ENCODE measurements around the gene C3AR1.

DNA sequence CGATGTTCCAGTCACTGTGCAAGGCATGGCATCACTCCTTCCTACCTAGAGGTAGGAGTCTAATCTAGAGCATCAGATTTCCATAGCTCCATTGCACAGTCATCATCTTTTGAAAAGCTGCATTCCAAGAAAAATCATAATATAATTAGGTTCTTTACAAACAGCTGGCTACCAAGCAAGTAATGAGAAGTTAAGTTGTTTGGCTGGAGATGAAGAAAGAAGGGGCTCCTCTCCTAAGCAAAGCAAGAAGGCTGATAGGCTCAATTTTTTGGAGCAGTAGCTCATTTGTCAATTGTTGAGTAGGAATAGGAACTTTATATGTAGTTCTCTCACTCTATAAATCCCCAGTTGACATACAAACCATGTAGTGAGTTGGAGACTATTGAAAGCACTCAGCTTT, 25.4 kb downstream of the C3AR1 start:
- TF ChIP-seq, protein P1, sequence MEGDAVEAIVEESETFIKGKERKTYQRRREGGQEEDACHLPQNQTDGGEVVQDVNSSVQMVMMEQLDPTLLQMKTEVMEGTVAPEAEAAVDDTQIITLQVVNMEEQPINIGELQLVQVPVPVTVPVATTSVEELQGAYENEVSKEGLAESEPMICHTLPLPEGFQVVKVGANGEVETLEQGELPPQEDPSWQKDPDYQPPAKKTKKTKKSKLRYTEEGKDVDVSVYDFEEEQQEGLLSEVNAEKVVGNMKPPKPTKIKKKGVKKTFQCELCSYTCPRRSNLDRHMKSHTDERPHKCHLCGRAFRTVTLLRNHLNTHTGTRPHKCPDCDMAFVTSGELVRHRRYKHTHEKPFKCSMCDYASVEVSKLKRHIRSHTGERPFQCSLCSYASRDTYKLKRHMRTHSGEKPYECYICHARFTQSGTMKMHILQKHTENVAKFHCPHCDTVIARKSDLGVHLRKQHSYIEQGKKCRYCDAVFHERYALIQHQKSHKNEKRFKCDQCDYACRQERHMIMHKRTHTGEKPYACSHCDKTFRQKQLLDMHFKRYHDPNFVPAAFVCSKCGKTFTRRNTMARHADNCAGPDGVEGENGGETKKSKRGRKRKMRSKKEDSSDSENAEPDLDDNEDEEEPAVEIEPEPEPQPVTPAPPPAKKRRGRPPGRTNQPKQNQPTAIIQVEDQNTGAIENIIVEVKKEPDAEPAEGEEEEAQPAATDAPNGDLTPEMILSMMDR (IDR thresholded peaks at IDR 0.05), result no peak
- no peak for TF ChIP-seq POLR2AphosphoS5 (IDR thresholded peaks at IDR 0.05)
